PFSK-1 (cell line): ENCODE results near the gene MCM6.

ENCODE experiments used
- FOXP2 ChIP-seq: optimal IDR thresholded peaks from 2 replicates; pipeline ENCODE3; 2011; ENCODE audit warnings: borderline replicate concordance, control low read depth, inconsistent platforms; ENCODE audit not compliant: insufficient read depth; ENCODE audit errors: extremely low read length, extremely low read depth
- POLR2AphosphoS5 ChIP-seq: IDR thresholded peaks from 2 replicates; pipeline ENCODE4 v1.6.1; 2012; ENCODE audit warnings: low read depth, mild to moderate bottlenecking, control low read depth, low read length, moderate library complexity
- SIN3A ChIP-seq: IDR thresholded peaks from 2 replicates; pipeline ENCODE4 v1.6.1; 2012; ENCODE audit warnings: mild to moderate bottlenecking, low read length, moderate library complexity, borderline replicate concordance; ENCODE audit not compliant: insufficient read depth
- TAF1 ChIP-seq: IDR thresholded peaks from 2 replicates; pipeline ENCODE4 v1.6.1; 2012; ENCODE audit warnings: low read length, control low read depth, borderline replicate concordance; ENCODE audit not compliant: insufficient read depth
- TF ChIP-seq, protein P1 (sequence below), 2 experiments: IDR thresholded peaks; 2 replicates each; pipeline versions ENCODE4 v1.6.1 to v1.8.0; 2011 to 2012; ENCODE audit warnings: low read depth in 2 of 2, low read length in 2 of 2, control low read depth in 1 of 2, inconsistent platforms in 1 of 2, mild to moderate bottlenecking in 1 of 2, moderate library complexity in 1 of 2; ENCODE audit not compliant: insufficient read depth in 1 of 2

Gene MCM6

DNA sequence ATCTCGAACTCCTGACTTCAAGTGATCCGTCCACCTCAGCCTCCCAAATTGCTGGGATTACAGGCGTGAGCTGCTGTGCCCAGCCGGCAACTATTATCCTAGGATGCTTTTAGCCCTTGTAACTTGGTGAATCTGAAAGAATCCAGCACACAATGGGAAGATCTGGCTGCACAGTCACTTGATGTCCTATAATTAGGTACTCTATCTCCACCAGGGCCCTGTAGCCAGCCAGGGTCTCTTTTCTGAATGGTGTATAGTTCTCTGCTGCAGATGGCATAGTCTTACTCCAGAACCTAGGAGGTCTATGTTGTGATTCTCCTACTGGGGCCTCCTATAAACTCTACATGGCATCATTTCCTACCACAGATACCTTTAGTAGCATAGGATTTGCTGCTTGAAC lies 13.9 kb upstream of the MCM6 start:
- TF ChIP-seq TAF1 (no peak), POLR2AphosphoS5 (no peak), SIN3A (no peak)

DNA sequence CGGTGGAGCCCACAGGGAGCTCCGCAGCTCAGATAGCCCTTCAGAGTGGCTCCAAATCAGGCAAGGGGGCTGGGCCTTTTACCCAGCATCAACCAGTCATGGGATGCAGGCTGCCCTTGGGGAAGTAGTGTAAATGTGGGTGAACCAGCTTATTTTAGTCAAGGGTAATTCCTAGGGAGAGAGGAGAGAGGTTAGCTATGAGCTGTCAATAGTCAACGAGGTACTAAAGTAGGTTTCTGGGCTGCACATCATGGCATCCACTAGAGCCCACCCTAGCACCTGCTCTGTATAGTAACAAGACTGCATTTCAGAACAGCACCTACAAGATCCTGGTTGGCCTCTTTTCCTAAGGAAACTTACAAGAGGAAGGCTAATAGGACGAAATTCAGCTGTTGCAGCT lies 9.5 kb upstream of the MCM6 start:
- TF ChIP-seq, protein P1, sequence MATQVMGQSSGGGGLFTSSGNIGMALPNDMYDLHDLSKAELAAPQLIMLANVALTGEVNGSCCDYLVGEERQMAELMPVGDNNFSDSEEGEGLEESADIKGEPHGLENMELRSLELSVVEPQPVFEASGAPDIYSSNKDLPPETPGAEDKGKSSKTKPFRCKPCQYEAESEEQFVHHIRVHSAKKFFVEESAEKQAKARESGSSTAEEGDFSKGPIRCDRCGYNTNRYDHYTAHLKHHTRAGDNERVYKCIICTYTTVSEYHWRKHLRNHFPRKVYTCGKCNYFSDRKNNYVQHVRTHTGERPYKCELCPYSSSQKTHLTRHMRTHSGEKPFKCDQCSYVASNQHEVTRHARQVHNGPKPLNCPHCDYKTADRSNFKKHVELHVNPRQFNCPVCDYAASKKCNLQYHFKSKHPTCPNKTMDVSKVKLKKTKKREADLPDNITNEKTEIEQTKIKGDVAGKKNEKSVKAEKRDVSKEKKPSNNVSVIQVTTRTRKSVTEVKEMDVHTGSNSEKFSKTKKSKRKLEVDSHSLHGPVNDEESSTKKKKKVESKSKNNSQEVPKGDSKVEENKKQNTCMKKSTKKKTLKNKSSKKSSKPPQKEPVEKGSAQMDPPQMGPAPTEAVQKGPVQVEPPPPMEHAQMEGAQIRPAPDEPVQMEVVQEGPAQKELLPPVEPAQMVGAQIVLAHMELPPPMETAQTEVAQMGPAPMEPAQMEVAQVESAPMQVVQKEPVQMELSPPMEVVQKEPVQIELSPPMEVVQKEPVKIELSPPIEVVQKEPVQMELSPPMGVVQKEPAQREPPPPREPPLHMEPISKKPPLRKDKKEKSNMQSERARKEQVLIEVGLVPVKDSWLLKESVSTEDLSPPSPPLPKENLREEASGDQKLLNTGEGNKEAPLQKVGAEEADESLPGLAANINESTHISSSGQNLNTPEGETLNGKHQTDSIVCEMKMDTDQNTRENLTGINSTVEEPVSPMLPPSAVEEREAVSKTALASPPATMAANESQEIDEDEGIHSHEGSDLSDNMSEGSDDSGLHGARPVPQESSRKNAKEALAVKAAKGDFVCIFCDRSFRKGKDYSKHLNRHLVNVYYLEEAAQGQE (IDR thresholded peaks at IDR 0.05; ENCODE audit: insufficient read depth in 1 of 2, low read depth in 2 of 2, low read length in 2 of 2) = no peak
- TF ChIP-seq TAF1 = no peak
- no peak for TF ChIP-seq POLR2AphosphoS5
- no peak for TF ChIP-seq FOXP2
- TF ChIP-seq SIN3A = no peak

DNA sequence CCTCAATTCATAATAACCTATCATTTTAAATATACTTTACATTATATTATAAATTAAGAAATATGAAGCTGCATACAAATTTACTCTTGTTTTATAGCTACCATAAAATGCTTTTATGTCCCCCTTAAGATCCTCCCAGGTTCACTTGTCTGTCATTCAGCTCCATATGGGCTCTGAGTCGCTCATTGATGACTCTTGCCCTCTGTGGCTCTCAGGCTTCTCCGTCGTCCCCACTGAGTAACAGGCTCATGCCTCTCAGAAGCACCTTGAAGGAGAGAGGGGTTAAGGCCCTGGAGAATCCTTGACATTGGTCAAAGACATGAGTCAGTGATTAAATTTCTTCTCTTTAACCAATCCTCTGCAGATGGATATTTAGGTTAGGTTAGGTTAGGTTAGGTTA lies 6.2 kb upstream of the MCM6 start:
- TF ChIP-seq POLR2AphosphoS5 = no peak
- TF ChIP-seq TAF1 = no peak
- TF ChIP-seq, protein P1 (IDR thresholded peaks at IDR 0.05; ENCODE audit: insufficient read depth in 1 of 2, low read depth in 2 of 2, low read length in 2 of 2) = no peak
- no peak for TF ChIP-seq SIN3A
- no peak for TF ChIP-seq FOXP2

DNA sequence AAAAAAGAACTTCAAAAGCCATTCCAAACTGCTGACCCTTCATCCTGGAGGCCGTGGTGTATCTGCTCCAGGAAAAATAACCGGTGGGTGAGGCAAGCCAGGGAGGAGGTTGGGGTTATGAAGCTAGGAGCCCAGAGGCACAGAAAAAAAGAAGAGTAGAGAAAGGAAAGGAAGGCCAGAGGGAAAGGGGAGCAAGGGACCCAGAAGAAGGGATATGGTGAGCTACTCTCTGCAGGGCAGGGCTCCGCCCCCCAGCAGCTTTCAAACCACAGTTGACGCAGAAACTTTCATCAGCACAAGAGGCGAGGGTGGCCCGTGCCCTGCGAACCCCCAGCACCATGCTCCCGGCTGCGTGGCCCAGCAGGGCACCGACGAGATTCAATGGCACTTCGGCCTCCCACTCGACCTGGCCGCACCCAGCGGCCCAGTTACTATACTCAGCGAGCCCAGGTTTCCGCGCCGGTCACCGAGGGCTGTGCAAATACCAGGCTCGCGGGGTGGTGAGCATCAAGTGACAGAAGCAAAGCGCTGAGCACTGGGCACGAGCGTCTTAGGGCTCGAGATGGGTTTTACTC lies 665 bp downstream of the MCM6 start:
- TF ChIP-seq TAF1 = no peak
- no peak for TF ChIP-seq FOXP2
- no peak; the same call in 1 of the 2 replicates for TF ChIP-seq POLR2AphosphoS5
- TF ChIP-seq SIN3A = no peak
- TF ChIP-seq, protein P1 (IDR thresholded peaks at IDR 0.05; ENCODE audit: insufficient read depth in 1 of 2, low read depth in 2 of 2, low read length in 2 of 2) = no peak

DNA sequence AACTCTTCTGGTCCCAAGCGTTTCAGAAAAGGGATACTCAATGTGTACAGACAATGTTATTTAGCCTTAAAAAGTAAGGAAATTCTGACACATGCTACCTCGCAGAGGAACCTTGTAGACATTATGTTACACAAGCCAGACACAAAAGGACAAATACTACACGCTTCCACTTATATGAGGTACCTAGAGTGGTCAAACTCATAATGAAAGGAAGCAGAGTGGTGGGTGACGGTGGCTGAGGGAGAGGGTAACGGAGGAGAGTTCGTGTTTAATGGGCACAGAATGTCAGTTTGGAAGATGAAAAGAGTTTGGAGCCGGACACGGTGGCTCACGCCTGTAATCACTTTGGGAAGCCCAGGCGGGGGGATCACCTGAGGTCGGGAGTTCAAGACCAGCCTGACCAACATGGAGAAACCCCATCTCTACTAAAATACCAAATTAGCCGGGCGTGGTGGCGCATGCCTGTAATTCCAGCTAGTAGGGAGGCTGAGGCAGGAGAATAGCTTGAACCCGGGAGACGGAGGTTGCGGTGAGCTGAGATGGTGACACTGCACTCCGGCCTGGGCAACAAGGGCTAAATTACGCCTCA lies 1.4 kb downstream of the MCM6 start:
- TF ChIP-seq SIN3A = no peak
- TF ChIP-seq FOXP2 = no peak
- TF ChIP-seq POLR2AphosphoS5 = no peak
- TF ChIP-seq, protein P1 (IDR thresholded peaks at IDR 0.05; ENCODE audit: insufficient read depth in 1 of 2, low read depth in 2 of 2, low read length in 2 of 2) = no peak
- TF ChIP-seq TAF1 = no peak
